HepG2 (cell line): ENCODE measurements around the gene FXYD1. TPM values are rescaled to one million over a fixed set of nuclear protein-coding genes. Genes with fewer than 3 reads are reported as not detected.

Experiments
- ATAC-seq: fragments of 200-7000 bp; cut with Tn5 transposase; 3 replicates; pipeline ENCODE4 v1.9.1; 2020; ENCODE audit warnings: mild to moderate bottlenecking, moderate library complexity
- BruUV-seq: library from RNA; stranded (reverse); fragments of 400-500 nt; replicated peaks from 2 replicates; lab custom pipeline; 2021; lab: Mats Ljungman, UMichigan
- CTCF ChIA-PET: fragments of 300-600 bp; formaldehyde crosslinking; extraction: SDS; loops from one replicate; lab custom pipeline; 2021; ENCODE audit warnings: low total read pairs, inconsistent platforms, low intra/inter-chr PET ratio; lab: Yijun Ruan, JAX
- POLR2A ChIA-PET: fragments of 350-600 bp; sonication (Branson Sonifier 250); formaldehyde crosslinking; loops from one replicate; lab custom pipeline; 2020; ENCODE audit warnings: antibody characterized with exemption, inconsistent platforms; lab: Yijun Ruan, JAX
- DNase-seq: peaks from one replicate; pipeline ENCODE4 v3.0.0-alpha.2; 2015; ENCODE audit warnings: low spot score
- FAIRE-seq: peaks from 3 replicates; lab custom pipeline; 2011; peaks lifted over from hg19 to GRCh38; lab: Jason Lieb, UNC
- H2AFZ ChIP-seq: one replicate; pipeline ENCODE4 v1.6.1; 2011; ENCODE audit warnings: low read length, inconsistent platforms
- H3K27ac ChIP-seq: fragments of 300-600 bp; 3 replicates; pipeline ENCODE4 v1.8.0; 2011; ENCODE audit warnings: mixed run types, mild to moderate bottlenecking, mixed read lengths, low read length, inconsistent platforms; ENCODE audit not compliant: insufficient read depth; ENCODE audit errors: extremely low read length
- H3K27me3 ChIP-seq, 2 experiments: fragments of 200-600 bp in 1 of 2; 2 replicates in 1 of 2; 3 replicates in 1 of 2; pipeline versions ENCODE4 v1.6.0 to v1.8.0; 2011; ENCODE audit warnings: low read length in 2 of 2, mild to moderate bottlenecking in 2 of 2, moderate library complexity in 2 of 2, inconsistent platforms in 1 of 2; ENCODE audit not compliant: insufficient read depth in 2 of 2, control insufficient read depth in 1 of 2
- H3K36me3 ChIP-seq, 2 experiments: fragments of 200-600 bp in 1 of 2; replicated peaks in 1 of 2; 2 replicates in 1 of 2; 3 replicates in 1 of 2; pipeline versions ENCODE4 v1.5.1 to v1.8.0; 2011; ENCODE audit warnings: low read length in 2 of 2, inconsistent platforms in 1 of 2; ENCODE audit not compliant: insufficient read depth in 2 of 2, control insufficient read depth in 1 of 2
- H3K4me1 ChIP-seq: 2 replicates; pipeline ENCODE4 v1.5.1; 2012; ENCODE audit warnings: low read length, inconsistent platforms; ENCODE audit not compliant: insufficient read depth
- H3K4me2 ChIP-seq: 2 replicates; pipeline ENCODE4 v1.6.0; 2011; ENCODE audit warnings: low read depth, low read length, inconsistent platforms
- H3K4me3 ChIP-seq, 3 experiments: fragments of 200-600 bp in 1 of 3; sonication (generic), shearing (Covaris generic) in 1 of 3; replicated peaks in 1 of 3; 2 replicates each; pipeline ENCODE4 v1.5.1; 2011 to 2016; ENCODE audit warnings: low read length in 3 of 3, inconsistent platforms in 2 of 3, low read depth in 2 of 3, mild to moderate bottlenecking in 2 of 3, control low read depth in 1 of 3, mixed read lengths in 1 of 3; ENCODE audit not compliant: insufficient read depth in 1 of 3
- H3K79me2 ChIP-seq: one replicate; pipeline ENCODE4 v1.6.1; 2011; ENCODE audit warnings: low read length, inconsistent platforms; ENCODE audit not compliant: insufficient read depth
- H3K9ac ChIP-seq: 2 replicates; pipeline ENCODE4 v1.6.0; 2011; ENCODE audit warnings: mild to moderate bottlenecking, low read depth, low read length, inconsistent platforms; ENCODE audit not compliant: insufficient read depth
- H3K9me3 ChIP-seq: 2 replicates; pipeline ENCODE4 v1.5.1; 2012; ENCODE audit warnings: mild to moderate bottlenecking, low read length
- H4K20me1 ChIP-seq: 2 replicates; pipeline ENCODE4 v1.6.0; 2011; ENCODE audit warnings: inconsistent platforms, mild to moderate bottlenecking, low read length, moderate library complexity; ENCODE audit not compliant: insufficient read depth
- NFYC ChIP-seq: IDR thresholded peaks from 2 replicates; pipeline ENCODE4 v1.6.1; 2016; ENCODE audit warnings: missing genetic modification reagents, missing compliant biosample characterization
- ZNF232 ChIP-seq: sonication (generic); formaldehyde crosslinking; IDR thresholded peaks from 2 replicates; pipeline ENCODE4 v1.4.0; 2020; ENCODE audit warnings: missing genetic modification reagents, borderline replicate concordance
- ZNF329 ChIP-seq: sonication (generic); formaldehyde crosslinking; IDR thresholded peaks from 2 replicates; pipeline ENCODE4 v1.9.0; 2021; ENCODE audit warnings: low read depth, mild to moderate bottlenecking, missing genetic modification reagents
- ZNF558 ChIP-seq: sonication (generic); formaldehyde crosslinking; IDR thresholded peaks from 2 replicates; pipeline ENCODE4 v1.9.0; 2022; ENCODE audit warnings: mild to moderate bottlenecking, missing genetic modification reagents, borderline replicate concordance
- WGBS: methylation state at CpG from one replicate; pipeline ENCODE4 v1.1.6; 2017; ENCODE audit warnings: low lambda C conversion rate; 5-methylcytosine and 5-hydroxymethylcytosine counted together
- in situ Hi-C: cut with HindIII; loops from 2 replicates; pipeline ENCODE4 v1.10.0; 2017; ENCODE audit warnings: low pct_unique_long_range_greater_than_20kb; ENCODE audit not compliant: extremely low pct_ligation_motif_present
- intact Hi-C: fragments of 100-400 bp; cut with micrococcal nuclease; formaldehyde crosslinking; loops from one replicate; pipeline ENCODE4 v1.10.0; 2022; ENCODE audit not compliant: unreplicated experiment
- polyA plus RNA-seq, 8 experiments: library from polyadenylated mRNA; depleted of rRNA in 3 of 8; stranded (reverse) in 7 of 8; unstranded in 1 of 8; fragments of >200 nt; fragmentation: Illumina TruSeq in 4 of 8; extraction: Trizol in 4 of 8; gene quantifications; 2 replicates each; pipeline versions ENCODE4 v1.2.1 to v1.2.3, GENCODE V29; 2011 to 2016; ENCODE audit warnings: low read depth in 4 of 8, missing spikeins in 1 of 8, mixed read lengths in 1 of 8; ENCODE audit not compliant: insufficient read depth in 1 of 8
- total RNA-seq, 5 experiments: library from RNA; depleted of rRNA; stranded (reverse); fragments of >200 nt; fragmentation: Illumina TruSeq; extraction: Trizol; gene quantifications; 2 replicates each; pipeline ENCODE4 v1.2.3, GENCODE V29; 2016; ENCODE audit warnings: low read depth in 1 of 5

Gene FXYD1
- total and polyA plus RNA-seq, 2 of the 13 experiments (the other 11 are each of a cell fraction or from before 2014, with no cell fraction given) = 31.2 TPM; not detected in 1

GRCh38 chr19:35160629-35161433 lies 22.2 kb downstream of the FXYD1 start:
- BruUV-seq = no TSS peak
- H3K79me2 ChIP-seq = no peaks in the 10 kb centered on the region
- WGBS = 54% methylated on average over 9 of the region's 9 CpGs
- in situ Hi-C loops = no loop called here
- ChIA-PET POLR2A (no interaction called here), CTCF (no interaction called here)
- H3K27me3 ChIP-seq = peaks cover 1 to 22% of the 10 kb centered on the region in 2 experiments; a peak in 4 of 5 replicates
- DNase-seq (no peak), ATAC-seq (no peak), FAIRE-seq (no peak)
- intact Hi-C loops = no loop called here
- H3K9ac ChIP-seq = no peak overlapping the region
- H3K4me3 ChIP-seq = no peak overlapping the region
- no peak for TF ChIP-seq ZNF558 (CRISPR knock-in tag)
- TF ChIP-seq ZNF329 (CRISPR knock-in tag) = peak; percentile 94
- H4K20me1 ChIP-seq = no peaks in the 10 kb centered on the region
- H3K9me3 ChIP-seq = peaks cover 10% of the 10 kb centered on the region; the same call in 1 of the 2 replicates
- peaks cover 6% of the 10 kb centered on the region; the same call in 1 of the 2 replicates for H3K4me1 ChIP-seq
- H3K36me3 ChIP-seq = no peaks in the 10 kb centered on the region
- H3K27ac ChIP-seq = no peak overlapping the region
- H2AFZ ChIP-seq = no peak overlapping the region
- H3K4me2 ChIP-seq = no peak overlapping the region

GRCh38 chr19:35161434-35161743 lies 22.8 kb downstream of the FXYD1 start:
- Histone ChIP-seq H3K27me3 (peaks cover 1 to 16% of the 10 kb centered on the region in 2 experiments; a peak in 3 of 5 replicates), H3K9me3 (peaks cover 16% of the 10 kb centered on the region; the same call in 1 of the 2 replicates), H3K27ac (no peak overlapping the region), H3K79me2 (no peaks in the 10 kb centered on the region)
- FAIRE-seq = no peak
- in situ Hi-C loops = no loop called here
- CTCF ChIA-PET = no interaction called here
- WGBS = 65% methylated on average over 2 of the region's 2 CpGs
- ATAC-seq = no peak
- TF ChIP-seq NFYC (CRISPR knock-in tag) (peak; percentile 31; the same call in 1 of the 2 replicates), ZNF232 (CRISPR knock-in tag) (no peak)
- TF ChIP-seq, all 625 proteins: peak for 1
- H2AFZ ChIP-seq = no peak overlapping the region
- no peaks in the 10 kb centered on the region for H3K36me3 ChIP-seq
- H3K9ac ChIP-seq = no peak overlapping the region
- H4K20me1 ChIP-seq = no peaks in the 10 kb centered on the region
- POLR2A ChIA-PET = no interaction called here
- intact Hi-C loops = no loop called here
- no peak overlapping the region for H3K4me2 ChIP-seq
- H3K4me1 ChIP-seq = peaks cover 6% of the 10 kb centered on the region; the same call in 1 of the 2 replicates
- H3K4me3 ChIP-seq = no peak overlapping the region
- BruUV-seq = no TSS peak
- no peak for DNase-seq
